HEK293 (cell line): ENCODE data around the gene CHRD.

Experiments used
- CTCF ChIA-PET: fragments of 350-600 bp; formaldehyde crosslinking; extraction: SDS; loops from one replicate; lab custom pipeline; 2021; ENCODE audit warnings: antibody characterized with exemption; lab: Yijun Ruan, JAX
- POLR2A ChIA-PET: fragments of 300-600 bp; formaldehyde crosslinking; extraction: SDS; loops from one replicate; lab custom pipeline; 2020; ENCODE audit warnings: antibody characterized with exemption, inconsistent platforms; lab: Yijun Ruan, JAX
- H3K27ac ChIP-seq: fragments of 200-500 bp; sonication (Bioruptor generic); 2 replicates; pipeline ENCODE4 v1.5.1; 2014; ENCODE audit warnings: low read depth, low read length, control low read depth, inconsistent platforms; ENCODE audit errors: extremely low read depth
- H3K36me3 ChIP-seq, 2 experiments: fragments of 200-500 bp in 1 of 2; sonication (Bioruptor generic) in 1 of 2; 1 replicate in 1 of 2; 2 replicates in 1 of 2; pipeline ENCODE4 v1.5.1; 2014 to 2017; ENCODE audit warnings: inconsistent platforms in 2 of 2, low read length in 2 of 2; ENCODE audit not compliant: control insufficient read depth in 2 of 2, insufficient read depth in 1 of 2
- H3K4me1 ChIP-seq: fragments of 200-500 bp; sonication (Bioruptor generic); 2 replicates; pipeline ENCODE4 v1.5.1; 2014; ENCODE audit warnings: mild to moderate bottlenecking, low read length, inconsistent platforms; ENCODE audit not compliant: control insufficient read depth, insufficient read depth
- H3K4me3 ChIP-seq: 2 replicates; pipeline ENCODE4 v1.5.1; 2011; ENCODE audit warnings: low read depth, mild to moderate bottlenecking, control low read depth, low read length, moderate library complexity
- H3K9me3 ChIP-seq: fragments of 200-500 bp; sonication (Bioruptor generic); 2 replicates; pipeline ENCODE4 v1.5.1; 2014; ENCODE audit warnings: low read depth, low read length, inconsistent platforms; ENCODE audit not compliant: control insufficient read depth, insufficient read depth
- ATF2 ChIP-seq: fragments of 450-650 bp; formaldehyde crosslinking; IDR thresholded peaks from 2 replicates; pipeline ENCODE4 v1.5.1; 2016; ENCODE audit warnings: missing biosample characterization, missing genetic modification characterization, low read depth
- BCL6B ChIP-seq: fragments of 450-650 bp; formaldehyde crosslinking; IDR thresholded peaks from 2 replicates; pipeline ENCODE4 v1.5.1; 2017; ENCODE audit warnings: missing biosample characterization, missing genetic modification characterization
- FEZF1 ChIP-seq: fragments of 450-650 bp; formaldehyde crosslinking; IDR thresholded peaks from 2 replicates; pipeline ENCODE4 v1.5.1; 2016; ENCODE audit warnings: missing biosample characterization, missing genetic modification characterization
- GLIS1 ChIP-seq: fragments of 450-650 bp; formaldehyde crosslinking; IDR thresholded peaks from 2 replicates; pipeline ENCODE4 v1.5.1; 2016; ENCODE audit warnings: missing biosample characterization, missing genetic modification characterization
- GLIS2 ChIP-seq: fragments of 450-650 bp; formaldehyde crosslinking; IDR thresholded peaks from 2 replicates; pipeline ENCODE4 v1.5.1; 2016; ENCODE audit warnings: missing biosample characterization, missing genetic modification characterization
- HOXD13 ChIP-seq: sonication (generic); formaldehyde crosslinking; IDR thresholded peaks from 2 replicates; pipeline ENCODE4 v1.8.0; 2022; ENCODE audit warnings: missing genetic modification reagents, borderline replicate concordance
- IKZF3 ChIP-seq: fragments of 450-650 bp; IDR thresholded peaks from 2 replicates; pipeline ENCODE4 v1.5.0; 2018; ENCODE audit warnings: missing biosample characterization, mild to moderate bottlenecking, missing genetic modification characterization, moderate library complexity
- KLF9 ChIP-seq: fragments of 450-650 bp; formaldehyde crosslinking; IDR thresholded peaks from 2 replicates; pipeline ENCODE4 v1.5.1; 2016; ENCODE audit warnings: missing biosample characterization, missing genetic modification characterization, low read depth
- MEIS1 ChIP-seq: sonication (generic); formaldehyde crosslinking; IDR thresholded peaks from 2 replicates; pipeline ENCODE4 v1.8.1; 2022; ENCODE audit warnings: missing genetic modification reagents, mild to moderate bottlenecking, borderline replicate concordance
- MYNN ChIP-seq: fragments of 450-650 bp; formaldehyde crosslinking; IDR thresholded peaks from 2 replicates; pipeline ENCODE4 v1.5.1; 2016; ENCODE audit warnings: missing biosample characterization, missing genetic modification characterization, borderline replicate concordance
- MZF1 ChIP-seq: fragments of 450-650 bp; formaldehyde crosslinking; IDR thresholded peaks from 2 replicates; pipeline ENCODE4 v1.5.1; 2017; ENCODE audit warnings: missing biosample characterization, missing genetic modification characterization, borderline replicate concordance
- PRDM6 ChIP-seq: fragments of 450-650 bp; formaldehyde crosslinking; IDR thresholded peaks from 2 replicates; pipeline ENCODE4 v1.5.1; 2017; ENCODE audit warnings: missing biosample characterization, missing genetic modification characterization
- SCRT2 ChIP-seq: fragments of 450-650 bp; formaldehyde crosslinking; IDR thresholded peaks from 2 replicates; pipeline ENCODE4 v1.5.1; 2016; ENCODE audit warnings: missing biosample characterization, missing genetic modification characterization
- ZBTB21 ChIP-seq: fragments of 450-650 bp; formaldehyde crosslinking; IDR thresholded peaks from 2 replicates; pipeline ENCODE4 v1.5.1; 2017; ENCODE audit warnings: missing biosample characterization, missing genetic modification characterization
- ZBTB26 ChIP-seq: fragments of 450-650 bp; formaldehyde crosslinking; optimal IDR thresholded peaks from 2 replicates; pipeline ENCODE3; 2016; ENCODE audit warnings: missing biosample characterization, mild to moderate bottlenecking, missing genetic modification characterization
- ZBTB44 ChIP-seq: fragments of 450-650 bp; IDR thresholded peaks from 2 replicates; pipeline ENCODE4 v1.5.1; 2018; ENCODE audit warnings: missing biosample characterization, mild to moderate bottlenecking, missing genetic modification characterization
- ZFHX2 ChIP-seq: fragments of 450-650 bp; formaldehyde crosslinking; conservative IDR thresholded peaks from 2 replicates; pipeline ENCODE4 v1.5.1; 2016; ENCODE audit warnings: missing biosample characterization, missing genetic modification characterization
- ZIC2 ChIP-seq: fragments of 450-650 bp; formaldehyde crosslinking; IDR thresholded peaks from 2 replicates; pipeline ENCODE4 v1.5.1; 2016; ENCODE audit warnings: missing biosample characterization, missing genetic modification characterization
- ZNF155 ChIP-seq: fragments of 450-650 bp; formaldehyde crosslinking; IDR thresholded peaks from 2 replicates; pipeline ENCODE4 v1.5.1; 2016; ENCODE audit warnings: missing biosample characterization, missing genetic modification characterization
- ZNF19 ChIP-seq: fragments of 450-650 bp; formaldehyde crosslinking; IDR thresholded peaks from 2 replicates; pipeline ENCODE4; 2016; ENCODE audit warnings: missing biosample characterization, missing genetic modification characterization, low read depth
- ZNF214 ChIP-seq: fragments of 450-650 bp; formaldehyde crosslinking; IDR thresholded peaks from 2 replicates; pipeline ENCODE4 v1.5.1; 2017; ENCODE audit warnings: missing biosample characterization, mild to moderate bottlenecking, missing genetic modification characterization, borderline replicate concordance
- ZNF335 ChIP-seq: fragments of 450-650 bp; formaldehyde crosslinking; conservative IDR thresholded peaks from 2 replicates; pipeline ENCODE4 v1.5.1; 2016; ENCODE audit warnings: missing biosample characterization, missing genetic modification characterization
- ZNF391 ChIP-seq: fragments of 450-650 bp; formaldehyde crosslinking; IDR thresholded peaks from 2 replicates; pipeline ENCODE4 v1.5.1; 2016; ENCODE audit warnings: low read depth, missing biosample characterization, missing genetic modification characterization, borderline replicate concordance
- ZNF488 ChIP-seq: fragments of 450-650 bp; formaldehyde crosslinking; IDR thresholded peaks from 2 replicates; pipeline ENCODE4 v1.5.1; 2016; ENCODE audit warnings: missing biosample characterization, missing genetic modification characterization
- ZNF645 ChIP-seq: fragments of 450-650 bp; formaldehyde crosslinking; IDR thresholded peaks from 2 replicates; pipeline ENCODE4; 2016; ENCODE audit warnings: missing biosample characterization, missing genetic modification characterization
- ZNF660 ChIP-seq: fragments of 450-650 bp; IDR thresholded peaks from 2 replicates; pipeline ENCODE4 v1.5.1; 2018; ENCODE audit warnings: missing biosample characterization, mild to moderate bottlenecking, missing genetic modification characterization
- ZXDB ChIP-seq: fragments of 450-650 bp; formaldehyde crosslinking; IDR thresholded peaks from 2 replicates; pipeline ENCODE4 v1.5.1; 2016; ENCODE audit warnings: missing biosample characterization, missing genetic modification characterization

The CHRD gene

GRCh38 chr3:184337981-184338380 lies 41.9 kb upstream of the CHRD start (continued):
- TF ChIP-seq ZBTB44 (no peak), ZNF488 (tag by site-specific recombination) (no peak), MZF1 (tag by site-specific recombination) (no peak), ZNF155 (tag by site-specific recombination) (no peak), MEIS1 (CRISPR knock-in tag) (no peak), KLF9 (tag by site-specific recombination) (no peak), PRDM6 (tag by site-specific recombination) (no peak), BCL6B (tag by site-specific recombination) (no peak)

- POLR2A ChIA-PET = interaction anchor here (0.6 to 2.0 kb wide), 2 partner anchors 10 to 33 kb away, joined by 3 to 5 read pairs; no protein-coding TSS in a partner anchor
- CTCF ChIA-PET = interaction anchor here (0.8 to 2.2 kb wide), 2 partner anchors 17 to 33 kb away, joined by 3 to 6 read pairs; no protein-coding TSS in a partner anchor
- TF ChIP-seq IKZF3 (tag by site-specific recombination) (peak; percentile 91), ZNF391 (tag by site-specific recombination) (no peak), ZNF660 (tag by site-specific recombination) (peak; percentile 56; the same call in 1 of the 2 replicates), GLIS1 (no peak), ZNF645 (no peak), ZXDB (tag by site-specific recombination) (peak; percentile 36; the same call in 1 of the 2 replicates), ZNF214 (tag by site-specific recombination) (no peak), ZFHX2 (tag by site-specific recombination) (peak; percentile 90), SCRT2 (tag by site-specific recombination) (peak; percentile 85), ZBTB26 (tag by site-specific recombination) (peak; percentile 44), ATF2 (tag by site-specific recombination) (peak; percentile 83), ZNF19 (no peak), ZBTB21 (tag by site-specific recombination) (no peak), MYNN (peak; percentile 98), FEZF1 (tag by site-specific recombination) (no peak), GLIS2 (tag by site-specific recombination) (peak; percentile 70), HOXD13 (CRISPR knock-in tag) (no peak), ZNF335 (tag by site-specific recombination) (no peak; the same call in 1 of the 2 replicates), ZIC2 (tag by site-specific recombination) (peak; percentile 21; the same call in 1 of the 2 replicates)
Observed at GRCh38 chr3:184338511-184338945, 41.3 kb upstream of the CHRD start.

More at GRCh38 chr3:184338511-184338945, 41.3 kb upstream of the CHRD start:
- Histone ChIP-seq H3K36me3 (peaks cover 0 to 55% of the 10 kb centered on the region in 2 experiments; a peak in 1 of 3 replicates), H3K27ac (no peak overlapping the region), H3K4me3 (peak overlapping the region; percentile 11), H3K4me1 (no peaks in the 10 kb centered on the region), H3K9me3 (no peaks in the 10 kb centered on the region)
